GM12878 (cell line): Measurements from ENCODE around the gene NSD2. TPM values are rescaled to one million over a fixed set of nuclear protein-coding genes. Genes with fewer than 3 reads are reported as not detected.

Experiments used
- ATAC-seq: fragments of 200-7000 bp; cut with Tn5 transposase; 3 replicates; pipeline ENCODE4 v1.9.1; 2020; ENCODE audit warnings: mild to moderate bottlenecking, moderate library complexity
- BruUV-seq: library from RNA; stranded (reverse); fragments of 400-500 nt; replicated peaks from 2 replicates; lab custom pipeline; 2021; lab: Mats Ljungman, UMichigan
- CTCF ChIA-PET: fragments of 300-600 bp; sonication (Branson Sonifier 250); formaldehyde crosslinking; extraction: SDS; loops from one replicate; lab custom pipeline; 2021; ENCODE audit warnings: inconsistent platforms; lab: Yijun Ruan, JAX
- POLR2A ChIA-PET: fragments of 350-600 bp; formaldehyde crosslinking; extraction: SDS; loops from one replicate; lab custom pipeline; 2021; ENCODE audit warnings: inconsistent platforms; lab: Charles Lee
- RAD21 ChIA-PET: fragments of 300-600 bp; sonication (Branson Sonifier 250); formaldehyde crosslinking; loops from one replicate; lab custom pipeline; 2023; ENCODE audit warnings: antibody characterized with exemption; ENCODE audit not compliant: unreplicated experiment; lab: Charles Lee
- SMC1A ChIA-PET: fragments of 300-600 bp; sonication (Branson Sonifier 250); formaldehyde crosslinking; loops from one replicate; lab custom pipeline; 2023; ENCODE audit not compliant: unreplicated experiment, uncharacterized antibody; lab: Charles Lee
- DNase-seq: peaks from one replicate; pipeline ENCODE4 v3.0.0-alpha.2; 2011; ENCODE audit warnings: low read depth, low spot score
- FAIRE-seq: peaks from 3 replicates; lab custom pipeline; 2011; peaks lifted over from hg19 to GRCh38; lab: Jason Lieb, UNC
- H2AFZ ChIP-seq: 2 replicates; pipeline ENCODE4 v1.6.0; 2011; ENCODE audit warnings: low read depth, low read length, control low read depth; ENCODE audit not compliant: control insufficient read depth
- H3K27ac ChIP-seq: 2 replicates; pipeline ENCODE4 v1.5.1; 2011; ENCODE audit warnings: control low read depth; ENCODE audit not compliant: control insufficient read depth, insufficient read depth
- H3K27me3 ChIP-seq, 2 experiments: replicated peaks in 1 of 2; 2 replicates each; pipeline versions ENCODE4 v1.6.0 to v1.6.1; 2011; ENCODE audit warnings: low read length in 1 of 2; ENCODE audit not compliant: control insufficient read depth in 2 of 2, insufficient read depth in 2 of 2
- H3K36me3 ChIP-seq, 2 experiments: 2 replicates each; pipeline ENCODE4 v1.5.1; 2011; ENCODE audit warnings: low read length in 1 of 2; ENCODE audit not compliant: control insufficient read depth in 2 of 2, insufficient read depth in 2 of 2
- H3K4me1 ChIP-seq: 2 replicates; pipeline ENCODE4 v1.6.1; 2011; ENCODE audit warnings: mild to moderate bottlenecking, low read length, moderate library complexity, mixed read lengths; ENCODE audit not compliant: control insufficient read depth, insufficient read depth
- H3K4me2 ChIP-seq: 2 replicates; pipeline ENCODE4 v1.6.0; 2011; ENCODE audit warnings: control low read depth; ENCODE audit not compliant: control insufficient read depth, insufficient read depth
- H3K4me3 ChIP-seq: fragments of 200-600 bp; sonication (generic); 2 replicates; pipeline ENCODE4 v1.5.1; 2016
- H3K79me2 ChIP-seq: 2 replicates; pipeline ENCODE4 v1.6.0; 2011; ENCODE audit warnings: low read length; ENCODE audit not compliant: control insufficient read depth, insufficient read depth
- H3K9ac ChIP-seq: 2 replicates; pipeline ENCODE4 v1.8.0; 2011; ENCODE audit warnings: low read length, control low read depth, mixed read lengths; ENCODE audit not compliant: control insufficient read depth, insufficient read depth
- H3K9me3 ChIP-seq: replicated peaks from 3 replicates; pipeline ENCODE4 v1.5.1; 2011; ENCODE audit warnings: mild to moderate bottlenecking, low read length; ENCODE audit not compliant: control insufficient read depth, insufficient read depth
- H4K20me1 ChIP-seq: 2 replicates; pipeline ENCODE4 v1.6.0; 2011; ENCODE audit not compliant: control insufficient read depth, insufficient read depth
- CREM ChIP-seq: IDR thresholded peaks from 2 replicates; pipeline ENCODE4 v1.6.1; 2014; ENCODE audit warnings: antibody characterized with exemption, low read depth
- JUNB ChIP-seq: IDR thresholded peaks from 2 replicates; pipeline ENCODE4 v1.6.1; 2016; ENCODE audit warnings: antibody characterized with exemption, mild to moderate bottlenecking
- PKNOX1 ChIP-seq: fragments of 450-650 bp; IDR thresholded peaks from 2 replicates; pipeline ENCODE4 v1.6.1; 2016; ENCODE audit warnings: mild to moderate bottlenecking
- POLR2AphosphoS2 ChIP-seq: IDR thresholded peaks from 2 replicates; pipeline ENCODE4 v1.6.1; 2011; ENCODE audit warnings: low read depth, mild to moderate bottlenecking, low read length, improper control_type of control experiment, moderate library complexity
- SUZ12 ChIP-seq: fragments of 200-600 bp; sonication (generic); IDR thresholded peaks from one replicate; pipeline ENCODE4 v1.6.1; 2018; ENCODE audit warnings: antibody characterized with exemption, mild to moderate bottlenecking; ENCODE audit not compliant: unreplicated experiment
- TAF1 ChIP-seq: IDR thresholded peaks from 2 replicates; pipeline ENCODE4 v1.6.1; 2011; ENCODE audit warnings: mild to moderate bottlenecking, low read depth, low read length, borderline replicate concordance
- TBL1XR1 ChIP-seq: IDR thresholded peaks from 2 replicates; pipeline ENCODE4 v1.6.1; 2012; ENCODE audit warnings: low read depth, low read length, improper control_type of control experiment
- YY1 ChIP-seq: IDR thresholded peaks from 2 replicates; pipeline ENCODE4 v1.6.1; 2011; ENCODE audit warnings: low read depth, mild to moderate bottlenecking, low read length
- WGBS: methylation state at CpG from one replicate; pipeline ENCODE4 v1.1.6; 2016; ENCODE audit warnings: low lambda C conversion rate; ENCODE audit not compliant: insufficient replicate concordance, insufficient coverage; ENCODE audit errors: missing lambda C conversion rate; 5-methylcytosine and 5-hydroxymethylcytosine counted together
- in situ Hi-C: fragments of 300-500 bp; cut with MboI; formaldehyde crosslinking; loops from 9 replicates; pipeline ENCODE4 v1.14.3; 2018; ENCODE audit warnings: mixed read lengths
- intact Hi-C: fragments of 100-400 bp; cut with micrococcal nuclease; formaldehyde crosslinking; loops from one replicate; pipeline ENCODE4 v1.14.2; 2022; ENCODE audit not compliant: unreplicated experiment
- polyA plus RNA-seq, 11 experiments: library from polyadenylated mRNA; depleted of rRNA in 4 of 11; unstranded in 6 of 11; stranded (reverse) in 5 of 11; fragments of >200 nt; fragmentation: Nextera tagmentation in 4 of 11; fragmentation: Illumina TruSeq in 1 of 11; extraction: Ambion mirVana in 4 of 11; extraction: Trizol in 1 of 11; gene quantifications; 1 replicate in 1 of 11; 2 replicates in 10 of 11; pipeline versions ENCODE4 v1.2.1 to v1.2.3, GENCODE V29; 2011 to 2016; ENCODE audit warnings: inconsistent platforms in 2 of 11, missing spikeins in 2 of 11, low read depth in 1 of 11
- total RNA-seq, 4 experiments: library from RNA; depleted of rRNA in 3 of 4; stranded (reverse); fragments of >200 nt in 3 of 4; fragmentation: Illumina TruSeq in 1 of 4; extraction: Trizol in 1 of 4; gene quantifications; 2 replicates each; pipeline versions ENCODE4 v1.2.1 to v1.2.3, GENCODE V29; 2013 to 2021

NSD2 gene
- total and polyA plus RNA-seq, 10 of the 15 experiments (the other 5 are each of a cell fraction or from before 2014, with no cell fraction given): 8.6 to 139 (median 67.2) TPM

- 0 out of 2 replicates have a peak overlapping the region, but pooled peaks have one; percentile 10 for H3K4me2 ChIP-seq
- H3K36me3 ChIP-seq: peaks cover 0 to 7% of the 10 kb centered on the region in 2 experiments; a peak in 1 of 4 replicates
- no TSS peak for BruUV-seq
- no peaks in the 10 kb centered on the region for H3K9me3 ChIP-seq
- ATAC-seq (no peak), FAIRE-seq (no peak), DNase-seq (no peak)
- H3K9ac ChIP-seq: no peak overlapping the region
- H3K27ac ChIP-seq: no peak overlapping the region
- peaks cover 22% of the 10 kb centered on the region for H3K4me1 ChIP-seq
- intact Hi-C loops (loop anchor here (5.0 kb wide), 1 partner anchor 47 kb away; no protein-coding TSS in a partner anchor), in situ Hi-C loops (no loop called here)
- H3K4me3 ChIP-seq: no peak overlapping the region
- H3K27me3 ChIP-seq: no peaks in the 10 kb centered on the region
- TF ChIP-seq PKNOX1 (no peak), JUNB (no peak), YY1 (no peak), TAF1 (no peak), POLR2AphosphoS2 (no peak), CREM (no peak), SUZ12 (no peak), TBL1XR1 (no peak)
- POLR2A ChIA-PET: interaction anchor here (0.6 to 1.1 kb wide), 2 partner anchors 22 to 131 kb away, joined by 3 to 7 read pairs; no protein-coding TSS in a partner anchor
- H2AFZ ChIP-seq: no peak overlapping the region
- CTCF ChIA-PET: interaction anchor here (0.6 to 3.7 kb wide), 2 partner anchors 50 to 156 kb away, joined by 4 to 13 read pairs; no protein-coding TSS in a partner anchor
- RAD21 ChIA-PET: no interaction called here
- H4K20me1 ChIP-seq: no peaks in the 10 kb centered on the region
- peaks cover 47% of the 10 kb centered on the region for H3K79me2 ChIP-seq
- 72% methylated on average over 8 of the region's 10 CpGs for WGBS
- SMC1A ChIA-PET: no interaction called here
Observed at GRCh38 chr4:1850276-1850675, 20.9 kb upstream of the NSD2 start.
